K562 (cell line): ENCODE results near the gene PPFIA3. TPM values are rescaled to one million over a fixed set of nuclear protein-coding genes. Genes with fewer than 3 reads are reported as not detected.
A peak's percentile ranks its signal among the peaks of the same experiment; 100 is the strongest.

Experiments
- SRSF1 ChIP-seq: fragments of 200-400 bp; formaldehyde crosslinking; IDR thresholded peaks from 2 replicates; pipeline ENCODE4 v1.6.1; 2017; ENCODE audit warnings: mild to moderate bottlenecking, low read depth, low read length, moderate library complexity
- TAF15 ChIP-seq: fragments of 200-400 bp; formaldehyde crosslinking; IDR thresholded peaks from 2 replicates; pipeline ENCODE4 v1.6.1; 2017; ENCODE audit warnings: mild to moderate bottlenecking, low read depth, low read length, moderate library complexity
- ZFX ChIP-seq: sonication (generic); formaldehyde crosslinking; IDR thresholded peaks from 2 replicates; pipeline ENCODE4 v1.8.0; 2022; ENCODE audit warnings: mild to moderate bottlenecking, missing genetic modification reagents, moderate library complexity
- polyA plus RNA-seq, 8 experiments: library from polyadenylated mRNA; depleted of rRNA in 4 of 8; stranded (reverse) in 5 of 8; unstranded in 3 of 8; fragments of >200 nt; fragmentation: Nextera tagmentation in 2 of 8; fragmentation: Illumina TruSeq in 1 of 8; extraction: Ambion mirVana in 2 of 8; extraction: Trizol in 1 of 8; gene quantifications; 2 replicates each; pipeline versions ENCODE4 v1.2.1 to v1.2.3, GENCODE V29; 2011 to 2014; ENCODE audit warnings: inconsistent platforms in 1 of 8, missing spikeins in 1 of 8
- total RNA-seq, 7 experiments: library from RNA; depleted of rRNA in 6 of 7; stranded (reverse); fragments of >200 nt in 6 of 7; fragmentation: Illumina TruSeq in 2 of 7; extraction: Trizol in 2 of 7; gene quantifications; 2 replicates each; pipeline versions ENCODE4 v1.2.1 to v1.2.3, GENCODE V29; 2011 to 2021; ENCODE audit warnings: low replicate concordance in 1 of 7
- TF ChIP-seq, protein P1 (sequence below): fragments of 250-450 bp; sonication (Bioruptor Pico); IDR thresholded peaks from 2 replicates; pipeline ENCODE4 v1.5.0; 2020; ENCODE audit warnings: mild to moderate bottlenecking, borderline replicate concordance
- TF ChIP-seq, protein P2 (sequence below): fragments of 450-650 bp; IDR thresholded peaks from 2 replicates; pipeline ENCODE4 v1.6.1; 2016; ENCODE audit warnings: mild to moderate bottlenecking, moderate library complexity

The PPFIA3 gene
- total and polyA plus RNA-seq, 9 of the 15 experiments (the other 6 are each of a cell fraction or from before 2014, with no cell fraction given): 0.10 to 53.0 (median 17.6) TPM

DNA sequence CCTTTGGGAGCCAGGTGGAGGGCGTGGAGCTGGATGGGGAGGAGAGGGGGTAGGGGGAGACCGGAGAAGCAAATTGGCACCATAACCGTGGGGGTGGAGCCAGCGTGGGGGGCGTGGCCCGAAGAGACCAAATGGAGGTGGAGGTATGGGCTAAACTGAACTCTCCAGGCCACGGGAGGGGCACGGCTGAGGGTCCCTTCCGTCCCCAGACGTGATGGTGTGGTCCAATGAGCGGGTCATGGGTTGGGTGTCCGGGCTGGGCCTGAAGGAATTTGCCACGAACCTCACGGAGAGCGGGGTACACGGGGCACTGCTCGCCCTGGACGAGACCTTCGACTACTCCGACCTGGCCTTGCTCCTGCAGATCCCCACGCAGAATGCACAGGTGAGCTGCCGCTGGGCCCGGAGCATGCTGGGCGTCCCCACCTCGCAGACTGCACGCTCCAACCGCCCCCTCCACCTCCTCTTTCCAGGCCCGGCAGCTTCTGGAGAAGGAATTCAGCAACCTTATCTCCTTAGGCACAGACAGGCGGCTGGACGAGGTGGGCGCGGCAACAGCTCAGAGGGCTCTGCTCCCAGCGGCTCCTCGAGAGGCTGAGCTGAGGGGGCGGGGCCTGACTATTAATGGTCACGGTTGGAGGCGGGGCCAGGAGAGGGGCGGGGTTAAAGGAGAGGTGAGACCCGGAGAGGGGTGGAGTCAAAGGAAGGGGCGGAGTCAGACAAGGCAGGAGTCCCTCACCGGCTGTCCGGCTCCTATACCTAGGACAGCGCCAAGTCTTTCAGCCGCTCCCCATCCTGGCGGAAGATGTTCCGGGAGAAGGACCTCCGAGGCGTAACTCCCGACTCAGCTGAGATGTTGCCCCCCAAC is 29.7 kb downstream of the PPFIA3 start (continued):
- TF ChIP-seq, protein P1, sequence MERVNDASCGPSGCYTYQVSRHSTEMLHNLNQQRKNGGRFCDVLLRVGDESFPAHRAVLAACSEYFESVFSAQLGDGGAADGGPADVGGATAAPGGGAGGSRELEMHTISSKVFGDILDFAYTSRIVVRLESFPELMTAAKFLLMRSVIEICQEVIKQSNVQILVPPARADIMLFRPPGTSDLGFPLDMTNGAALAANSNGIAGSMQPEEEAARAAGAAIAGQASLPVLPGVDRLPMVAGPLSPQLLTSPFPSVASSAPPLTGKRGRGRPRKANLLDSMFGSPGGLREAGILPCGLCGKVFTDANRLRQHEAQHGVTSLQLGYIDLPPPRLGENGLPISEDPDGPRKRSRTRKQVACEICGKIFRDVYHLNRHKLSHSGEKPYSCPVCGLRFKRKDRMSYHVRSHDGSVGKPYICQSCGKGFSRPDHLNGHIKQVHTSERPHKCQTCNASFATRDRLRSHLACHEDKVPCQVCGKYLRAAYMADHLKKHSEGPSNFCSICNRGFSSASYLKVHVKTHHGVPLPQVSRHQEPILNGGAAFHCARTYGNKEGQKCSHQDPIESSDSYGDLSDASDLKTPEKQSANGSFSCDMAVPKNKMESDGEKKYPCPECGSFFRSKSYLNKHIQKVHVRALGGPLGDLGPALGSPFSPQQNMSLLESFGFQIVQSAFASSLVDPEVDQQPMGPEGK (CRISPR knock-in tag): no peak
- peak; percentile 32; the same call in 1 of the 2 replicates for TF ChIP-seq ZFX (CRISPR knock-in tag)
- TF ChIP-seq SRSF1: no peak
- no peak for TF ChIP-seq TAF15
- TF ChIP-seq, protein P2, sequence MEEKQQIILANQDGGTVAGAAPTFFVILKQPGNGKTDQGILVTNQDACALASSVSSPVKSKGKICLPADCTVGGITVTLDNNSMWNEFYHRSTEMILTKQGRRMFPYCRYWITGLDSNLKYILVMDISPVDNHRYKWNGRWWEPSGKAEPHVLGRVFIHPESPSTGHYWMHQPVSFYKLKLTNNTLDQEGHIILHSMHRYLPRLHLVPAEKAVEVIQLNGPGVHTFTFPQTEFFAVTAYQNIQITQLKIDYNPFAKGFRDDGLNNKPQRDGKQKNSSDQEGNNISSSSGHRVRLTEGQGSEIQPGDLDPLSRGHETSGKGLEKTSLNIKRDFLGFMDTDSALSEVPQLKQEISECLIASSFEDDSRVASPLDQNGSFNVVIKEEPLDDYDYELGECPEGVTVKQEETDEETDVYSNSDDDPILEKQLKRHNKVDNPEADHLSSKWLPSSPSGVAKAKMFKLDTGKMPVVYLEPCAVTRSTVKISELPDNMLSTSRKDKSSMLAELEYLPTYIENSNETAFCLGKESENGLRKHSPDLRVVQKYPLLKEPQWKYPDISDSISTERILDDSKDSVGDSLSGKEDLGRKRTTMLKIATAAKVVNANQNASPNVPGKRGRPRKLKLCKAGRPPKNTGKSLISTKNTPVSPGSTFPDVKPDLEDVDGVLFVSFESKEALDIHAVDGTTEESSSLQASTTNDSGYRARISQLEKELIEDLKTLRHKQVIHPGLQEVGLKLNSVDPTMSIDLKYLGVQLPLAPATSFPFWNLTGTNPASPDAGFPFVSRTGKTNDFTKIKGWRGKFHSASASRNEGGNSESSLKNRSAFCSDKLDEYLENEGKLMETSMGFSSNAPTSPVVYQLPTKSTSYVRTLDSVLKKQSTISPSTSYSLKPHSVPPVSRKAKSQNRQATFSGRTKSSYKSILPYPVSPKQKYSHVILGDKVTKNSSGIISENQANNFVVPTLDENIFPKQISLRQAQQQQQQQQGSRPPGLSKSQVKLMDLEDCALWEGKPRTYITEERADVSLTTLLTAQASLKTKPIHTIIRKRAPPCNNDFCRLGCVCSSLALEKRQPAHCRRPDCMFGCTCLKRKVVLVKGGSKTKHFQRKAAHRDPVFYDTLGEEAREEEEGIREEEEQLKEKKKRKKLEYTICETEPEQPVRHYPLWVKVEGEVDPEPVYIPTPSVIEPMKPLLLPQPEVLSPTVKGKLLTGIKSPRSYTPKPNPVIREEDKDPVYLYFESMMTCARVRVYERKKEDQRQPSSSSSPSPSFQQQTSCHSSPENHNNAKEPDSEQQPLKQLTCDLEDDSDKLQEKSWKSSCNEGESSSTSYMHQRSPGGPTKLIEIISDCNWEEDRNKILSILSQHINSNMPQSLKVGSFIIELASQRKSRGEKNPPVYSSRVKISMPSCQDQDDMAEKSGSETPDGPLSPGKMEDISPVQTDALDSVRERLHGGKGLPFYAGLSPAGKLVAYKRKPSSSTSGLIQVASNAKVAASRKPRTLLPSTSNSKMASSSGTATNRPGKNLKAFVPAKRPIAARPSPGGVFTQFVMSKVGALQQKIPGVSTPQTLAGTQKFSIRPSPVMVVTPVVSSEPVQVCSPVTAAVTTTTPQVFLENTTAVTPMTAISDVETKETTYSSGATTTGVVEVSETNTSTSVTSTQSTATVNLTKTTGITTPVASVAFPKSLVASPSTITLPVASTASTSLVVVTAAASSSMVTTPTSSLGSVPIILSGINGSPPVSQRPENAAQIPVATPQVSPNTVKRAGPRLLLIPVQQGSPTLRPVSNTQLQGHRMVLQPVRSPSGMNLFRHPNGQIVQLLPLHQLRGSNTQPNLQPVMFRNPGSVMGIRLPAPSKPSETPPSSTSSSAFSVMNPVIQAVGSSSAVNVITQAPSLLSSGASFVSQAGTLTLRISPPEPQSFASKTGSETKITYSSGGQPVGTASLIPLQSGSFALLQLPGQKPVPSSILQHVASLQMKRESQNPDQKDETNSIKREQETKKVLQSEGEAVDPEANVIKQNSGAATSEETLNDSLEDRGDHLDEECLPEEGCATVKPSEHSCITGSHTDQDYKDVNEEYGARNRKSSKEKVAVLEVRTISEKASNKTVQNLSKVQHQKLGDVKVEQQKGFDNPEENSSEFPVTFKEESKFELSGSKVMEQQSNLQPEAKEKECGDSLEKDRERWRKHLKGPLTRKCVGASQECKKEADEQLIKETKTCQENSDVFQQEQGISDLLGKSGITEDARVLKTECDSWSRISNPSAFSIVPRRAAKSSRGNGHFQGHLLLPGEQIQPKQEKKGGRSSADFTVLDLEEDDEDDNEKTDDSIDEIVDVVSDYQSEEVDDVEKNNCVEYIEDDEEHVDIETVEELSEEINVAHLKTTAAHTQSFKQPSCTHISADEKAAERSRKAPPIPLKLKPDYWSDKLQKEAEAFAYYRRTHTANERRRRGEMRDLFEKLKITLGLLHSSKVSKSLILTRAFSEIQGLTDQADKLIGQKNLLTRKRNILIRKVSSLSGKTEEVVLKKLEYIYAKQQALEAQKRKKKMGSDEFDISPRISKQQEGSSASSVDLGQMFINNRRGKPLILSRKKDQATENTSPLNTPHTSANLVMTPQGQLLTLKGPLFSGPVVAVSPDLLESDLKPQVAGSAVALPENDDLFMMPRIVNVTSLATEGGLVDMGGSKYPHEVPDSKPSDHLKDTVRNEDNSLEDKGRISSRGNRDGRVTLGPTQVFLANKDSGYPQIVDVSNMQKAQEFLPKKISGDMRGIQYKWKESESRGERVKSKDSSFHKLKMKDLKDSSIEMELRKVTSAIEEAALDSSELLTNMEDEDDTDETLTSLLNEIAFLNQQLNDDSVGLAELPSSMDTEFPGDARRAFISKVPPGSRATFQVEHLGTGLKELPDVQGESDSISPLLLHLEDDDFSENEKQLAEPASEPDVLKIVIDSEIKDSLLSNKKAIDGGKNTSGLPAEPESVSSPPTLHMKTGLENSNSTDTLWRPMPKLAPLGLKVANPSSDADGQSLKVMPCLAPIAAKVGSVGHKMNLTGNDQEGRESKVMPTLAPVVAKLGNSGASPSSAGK: no peak
